CD8-positive, alpha-beta memory T cell (primary cell): ENCODE results near the gene MACROH2A1. TPM values are rescaled to one million over a fixed set of nuclear protein-coding genes. Genes with fewer than 3 reads are reported as not detected.
A peak's percentile ranks its signal among the peaks of the same experiment; 100 is the strongest.

Experiments used
- CTCF ChIA-PET: fragments of 350-600 bp; sonication (Branson Sonifier 250); formaldehyde crosslinking; loops from one replicate; lab custom pipeline; 2021; ENCODE audit warnings: antibody characterized with exemption; lab: Charles Lee
- POLR2A ChIA-PET: fragments of 350-600 bp; sonication (Branson Sonifier 250); formaldehyde crosslinking; loops from one replicate; lab custom pipeline; 2021; ENCODE audit warnings: antibody characterized with exemption; lab: Charles Lee
- DNase-seq, 5 donors: peaks; one replicate each; pipeline versions ENCODE4 v3.0.0 to v3.0.0-alpha.2; 2020 to 2022; ENCODE audit warnings: mixed read lengths in 1 of 5
- H3K27ac ChIP-seq: one replicate; pipeline ENCODE4 v1.7.0; 2013; ENCODE audit warnings: low read depth, mild to moderate bottlenecking, low read length, moderate library complexity
- H3K27me3 ChIP-seq: 2 replicates; pipeline ENCODE4 v1.7.0; 2013; ENCODE audit warnings: low read length, mild to moderate bottlenecking; ENCODE audit not compliant: insufficient read depth, poor library complexity, severe bottlenecking
- H3K36me3 ChIP-seq: 2 replicates; pipeline ENCODE4 v1.7.0; 2013; ENCODE audit warnings: mild to moderate bottlenecking, low read length, moderate library complexity; ENCODE audit not compliant: insufficient read depth
- H3K4me1 ChIP-seq: 2 replicates; pipeline ENCODE4 v1.7.0; 2013; ENCODE audit warnings: mild to moderate bottlenecking, low read length, moderate library complexity; ENCODE audit not compliant: insufficient read depth
- H3K4me3 ChIP-seq: 2 replicates; pipeline ENCODE4 v1.7.0; 2013; ENCODE audit warnings: mild to moderate bottlenecking, low read length
- H3K9me3 ChIP-seq: 2 replicates; pipeline ENCODE4 v1.7.0; 2013; ENCODE audit warnings: mild to moderate bottlenecking, low read length
- H3K27ac Mint-ChIP-seq, 8 donors: one replicate each; pipeline ENCODE4 v1.8.0; 2020 to 2021; ENCODE audit warnings: mixed read lengths in 8 of 8, mild to moderate bottlenecking in 6 of 8, inconsistent platforms in 3 of 8, moderate library complexity in 3 of 8
- H3K27me3 Mint-ChIP-seq, 2 donors: one replicate each; pipeline ENCODE4 v1.8.0; 2020 to 2021; ENCODE audit warnings: mixed read lengths in 2 of 2, mild to moderate bottlenecking in 1 of 2, moderate library complexity in 1 of 2
- H3K36me3 Mint-ChIP-seq, 3 donors: one replicate each; pipeline ENCODE4 v1.8.0; 2020 to 2021; ENCODE audit warnings: mixed read lengths in 3 of 3, inconsistent platforms in 1 of 3, mild to moderate bottlenecking in 1 of 3
- H3K4me1 Mint-ChIP-seq, 3 donors: one replicate each; pipeline ENCODE4 v1.8.0; 2020 to 2021; ENCODE audit warnings: mixed read lengths in 3 of 3, inconsistent platforms in 1 of 3, mild to moderate bottlenecking in 1 of 3
- H3K4me3 Mint-ChIP-seq, 7 donors: one replicate each; pipeline ENCODE4 v1.8.0; 2020 to 2021; ENCODE audit warnings: mixed read lengths in 7 of 7, mild to moderate bottlenecking in 6 of 7, moderate library complexity in 4 of 7, inconsistent platforms in 2 of 7
- H3K9me3 Mint-ChIP-seq, 5 donors: one replicate each; pipeline ENCODE4 v1.8.0; 2020 to 2022; ENCODE audit warnings: mixed read lengths in 5 of 5, mild to moderate bottlenecking in 3 of 5, moderate library complexity in 2 of 5, inconsistent platforms in 1 of 5
- polyA plus RNA-seq: library from polyadenylated mRNA; unstranded; fragments of 300-500 nt; fragmentation: Illumina TruSeq; gene quantifications from one replicate; pipeline ENCODE4 v1.2.3, GENCODE V29; 2021
- total RNA-seq, 2 experiments: library from RNA; stranded (reverse); gene quantifications; one replicate each; pipeline ENCODE4 v1.2.3, GENCODE V29; 2021

Gene MACROH2A1
- total and polyA plus RNA-seq, 3 experiments from 2014 or later, result 112 to 202 (median 199) TPM

DNA sequence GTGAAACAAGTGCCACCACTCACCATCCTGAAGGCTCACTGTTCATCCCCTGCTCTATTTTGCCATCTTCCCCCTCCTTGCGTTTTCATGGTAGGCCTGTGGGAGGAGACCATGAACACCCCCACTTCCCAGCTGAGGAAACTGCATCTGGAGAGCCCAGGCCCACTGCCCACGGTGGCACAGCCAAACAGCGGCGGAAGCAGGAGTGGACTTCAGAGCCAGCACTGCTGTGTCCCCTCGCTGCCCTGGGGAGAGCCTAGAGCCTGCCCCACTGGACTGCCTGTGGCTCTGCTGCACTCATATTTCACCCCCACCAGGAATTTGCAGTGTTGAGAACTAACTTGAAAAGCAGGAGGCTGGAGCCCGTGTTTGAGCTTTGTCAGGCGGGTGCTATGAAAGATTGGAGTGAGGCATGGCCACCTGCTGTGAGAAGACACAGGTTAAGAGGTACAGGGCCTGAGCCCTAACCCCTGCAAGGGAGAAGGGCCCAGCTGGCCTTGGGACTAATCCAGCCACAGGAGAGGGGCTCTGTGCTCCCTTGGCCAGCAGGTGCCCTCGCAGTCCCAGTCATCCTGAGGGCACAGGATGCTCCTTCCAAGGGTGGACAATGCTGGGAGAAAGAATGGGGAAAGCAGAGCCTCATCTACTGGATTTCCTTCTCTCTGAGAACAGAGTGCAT is 79.0 kb downstream of the MACROH2A1 start:
- Histone ChIP-seq H3K4me1 (peaks cover 6% of the 10 kb centered on the region), H3K27ac (no peak overlapping the region), H3K4me3 (no peak overlapping the region), H3K36me3 (no peaks in the 10 kb centered on the region), H3K27me3 (no peaks in the 10 kb centered on the region), H3K9me3 (no peaks in the 10 kb centered on the region)
- CTCF ChIA-PET, result no interaction called here
- DNase-seq, result no peak
- H3K4me3 Mint-ChIP-seq, result no peak overlapping the region
- peaks cover under 1 to 2% (median under 1%) of the 10 kb centered on the region in 3 donors for H3K4me1 Mint-ChIP-seq
- H3K9me3 Mint-ChIP-seq, result no peaks in the 10 kb centered on the region
- no peak overlapping the region for H3K27ac Mint-ChIP-seq
- POLR2A ChIA-PET, result no interaction called here
- H3K27me3 Mint-ChIP-seq, result no peaks in the 10 kb centered on the region
- no peaks in the 10 kb centered on the region for H3K36me3 Mint-ChIP-seq

- Histone ChIP-seq H3K4me1 (peaks cover under 1% of the 10 kb centered on the region), H3K9me3 (no peaks in the 10 kb centered on the region), H3K27me3 (no peaks in the 10 kb centered on the region), H3K27ac (no peak overlapping the region), H3K36me3 (no peaks in the 10 kb centered on the region), H3K4me3 (no peak overlapping the region)
- ChIA-PET POLR2A (no interaction called here), CTCF (no interaction called here)
- Mint-ChIP-seq H3K4me1 (no peaks in the 10 kb centered on the region), H3K27me3 (no peaks in the 10 kb centered on the region), H3K36me3 (no peaks in the 10 kb centered on the region), H3K9me3 (no peaks in the 10 kb centered on the region), H3K27ac (no peak overlapping the region), H3K4me3 (no peak overlapping the region)
- DNase-seq, result no peak
Observed at GRCh38 chr5:135319458-135319857, 79.6 kb downstream of the MACROH2A1 start.

DNA sequence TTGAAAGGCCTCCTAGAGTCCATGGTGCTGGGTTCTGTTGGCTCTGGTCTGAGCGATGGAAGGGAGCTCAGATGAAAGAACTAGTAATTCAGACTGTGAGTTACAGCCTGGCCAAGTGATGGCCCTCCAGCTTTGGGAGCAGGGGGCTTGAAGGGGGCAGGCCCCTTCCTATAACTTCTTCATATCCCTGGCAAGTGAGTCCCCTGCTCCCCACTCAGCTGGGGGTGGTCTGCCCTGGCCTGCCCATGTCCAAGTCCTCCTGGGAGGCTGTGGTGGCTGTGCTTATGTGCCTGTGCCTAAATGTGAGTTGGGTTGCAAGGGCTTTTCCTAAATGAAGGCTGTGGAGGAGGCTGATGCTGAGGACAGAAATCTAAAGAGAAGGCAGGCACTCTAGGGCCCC is 80.1 kb downstream of the MACROH2A1 start:
- no peaks in the 10 kb centered on the region for H3K4me1 ChIP-seq
- no peaks in the 10 kb centered on the region for H3K36me3 ChIP-seq
- ChIA-PET POLR2A (no interaction called here), CTCF (no interaction called here)
- H3K27me3 ChIP-seq, result no peaks in the 10 kb centered on the region
- H3K4me3 ChIP-seq, result no peak overlapping the region
- H3K4me1 Mint-ChIP-seq, result no peaks in the 10 kb centered on the region
- H3K9me3 ChIP-seq, result no peaks in the 10 kb centered on the region
- no peaks in the 10 kb centered on the region for H3K9me3 Mint-ChIP-seq
- H3K27ac ChIP-seq, result no peak overlapping the region
- H3K4me3 Mint-ChIP-seq, result no peak overlapping the region
- DNase-seq, result no peak
- H3K27ac Mint-ChIP-seq, result peak overlapping the region in 1 of 8 donors; percentile 40
- no peaks in the 10 kb centered on the region for H3K27me3 Mint-ChIP-seq
- no peaks in the 10 kb centered on the region for H3K36me3 Mint-ChIP-seq

GRCh38 chr5:135318037-135318436 is 81.0 kb downstream of the MACROH2A1 start:
- no peaks in the 10 kb centered on the region for H3K36me3 Mint-ChIP-seq

GRCh38 chr5:135317286-135317685 is 81.7 kb downstream of the MACROH2A1 start:
- ChIA-PET POLR2A (no interaction called here), CTCF (no interaction called here)
- no peaks in the 10 kb centered on the region for H3K36me3 Mint-ChIP-seq
- no peaks in the 10 kb centered on the region for H3K9me3 Mint-ChIP-seq
- peaks cover 0 to 4% (median 0%) of the 10 kb centered on the region in 3 donors for H3K4me1 Mint-ChIP-seq
- no peak overlapping the region for H3K4me3 Mint-ChIP-seq
- H3K27ac Mint-ChIP-seq, result no peak overlapping the region
- Histone ChIP-seq H3K9me3 (no peaks in the 10 kb centered on the region), H3K27ac (no peak overlapping the region), H3K4me3 (no peak overlapping the region), H3K36me3 (no peaks in the 10 kb centered on the region), H3K27me3 (no peaks in the 10 kb centered on the region), H3K4me1 (no peaks in the 10 kb centered on the region)
- DNase-seq, result no peak
- H3K27me3 Mint-ChIP-seq, result no peaks in the 10 kb centered on the region

More at GRCh38 chr5:135318037-135318436, 81.0 kb downstream of the MACROH2A1 start:
- H3K27me3 Mint-ChIP-seq, result no peaks in the 10 kb centered on the region
- ChIA-PET POLR2A (no interaction called here), CTCF (no interaction called here)
- H3K36me3 ChIP-seq, result no peaks in the 10 kb centered on the region
- H3K9me3 Mint-ChIP-seq, result no peaks in the 10 kb centered on the region
- peaks cover 0 to 4% (median 0%) of the 10 kb centered on the region in 3 donors for H3K4me1 Mint-ChIP-seq
- no peaks in the 10 kb centered on the region for H3K9me3 ChIP-seq
- H3K4me3 ChIP-seq, result no peak overlapping the region
- H3K27ac Mint-ChIP-seq, result no peak overlapping the region
- H3K4me3 Mint-ChIP-seq, result peak overlapping the region in 1 of 7 donors; percentile 21
- no peaks in the 10 kb centered on the region for H3K4me1 ChIP-seq
- no peak for DNase-seq
- H3K27me3 ChIP-seq, result no peaks in the 10 kb centered on the region
- H3K27ac ChIP-seq, result no peak overlapping the region

- Mint-ChIP-seq H3K4me1 (peaks cover 0 to 4% (median 0%) of the 10 kb centered on the region in 3 donors), H3K4me3 (no peak overlapping the region), H3K27me3 (no peaks in the 10 kb centered on the region), H3K9me3 (no peaks in the 10 kb centered on the region), H3K27ac (peak overlapping the region in 2 of 8 donors; percentile 13 to 86), H3K36me3 (no peaks in the 10 kb centered on the region)
- H3K9me3 ChIP-seq, result no peaks in the 10 kb centered on the region
- H3K27me3 ChIP-seq, result no peaks in the 10 kb centered on the region
- no peak overlapping the region for H3K27ac ChIP-seq
- DNase-seq, result no peak
- ChIA-PET POLR2A (interaction anchor here (0.6 kb wide), 1 partner anchor 14 kb away, joined by 3 read pairs; no protein-coding TSS in a partner anchor), CTCF (no interaction called here)
- no peaks in the 10 kb centered on the region for H3K36me3 ChIP-seq
- no peaks in the 10 kb centered on the region for H3K4me1 ChIP-seq
- H3K4me3 ChIP-seq, result no peak overlapping the region
Observed at GRCh38 chr5:135315386-135315785, 83.6 kb downstream of the MACROH2A1 start.

GRCh38 chr5:135313946-135314345 is 85.1 kb downstream of the MACROH2A1 start:
- no peaks in the 10 kb centered on the region for H3K9me3 Mint-ChIP-seq
- DNase-seq, result no peak
- no peak overlapping the region for H3K27ac ChIP-seq
- H3K9me3 ChIP-seq, result no peaks in the 10 kb centered on the region
- ChIA-PET POLR2A (no interaction called here), CTCF (no interaction called here)
- no peaks in the 10 kb centered on the region for H3K36me3 Mint-ChIP-seq
- peaks cover 5% of the 10 kb centered on the region for H3K4me1 ChIP-seq
- no peaks in the 10 kb centered on the region for H3K27me3 ChIP-seq
- peaks cover 0 to 4% (median 0%) of the 10 kb centered on the region in 3 donors for H3K4me1 Mint-ChIP-seq
- no peaks in the 10 kb centered on the region for H3K36me3 ChIP-seq
- no peak overlapping the region for H3K4me3 Mint-ChIP-seq
- no peak overlapping the region for H3K4me3 ChIP-seq
- H3K27me3 Mint-ChIP-seq, result peaks cover 0 to 5% of the 10 kb centered on the region in 2 donors
- peak overlapping the region in 1 of 8 donors; percentile 36 for H3K27ac Mint-ChIP-seq

DNA sequence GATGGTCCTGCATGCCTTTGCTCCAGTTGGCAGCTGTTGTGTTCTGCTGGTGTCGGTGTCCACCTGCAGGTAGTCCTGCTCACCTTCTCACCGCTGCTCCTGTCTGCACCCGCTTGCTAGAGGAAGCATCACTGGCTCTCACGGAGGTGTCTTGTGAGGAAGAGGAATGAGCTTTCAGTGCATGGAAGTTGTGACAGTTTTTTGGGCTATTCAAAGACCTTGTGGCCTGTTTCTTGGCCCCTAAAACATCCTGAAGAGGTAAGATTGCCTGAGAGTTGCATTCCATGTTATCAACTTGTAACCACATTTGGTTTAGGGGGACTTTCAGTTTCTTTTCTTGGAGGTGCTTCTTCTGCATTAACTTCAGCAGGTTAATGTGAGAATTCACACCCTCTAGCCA is 85.6 kb downstream of the MACROH2A1 start:
- H3K4me3 ChIP-seq, result no peak overlapping the region
- H3K9me3 Mint-ChIP-seq, result no peaks in the 10 kb centered on the region
- ChIA-PET POLR2A (no interaction called here), CTCF (no interaction called here)
- H3K4me3 Mint-ChIP-seq, result peak overlapping the region in 1 of 7 donors; percentile 19
- no peak overlapping the region for H3K27ac ChIP-seq
- no peaks in the 10 kb centered on the region for H3K27me3 ChIP-seq
- no peak for DNase-seq
- H3K27me3 Mint-ChIP-seq, result peaks cover 0 to 10% of the 10 kb centered on the region in 2 donors
- peak overlapping the region in 1 of 8 donors; percentile 22 for H3K27ac Mint-ChIP-seq
- H3K9me3 ChIP-seq, result no peaks in the 10 kb centered on the region
- H3K4me1 ChIP-seq, result peaks cover 5% of the 10 kb centered on the region
- no peaks in the 10 kb centered on the region for H3K36me3 ChIP-seq
- peaks cover 0 to 4% (median 0%) of the 10 kb centered on the region in 3 donors for H3K4me1 Mint-ChIP-seq
- no peaks in the 10 kb centered on the region for H3K36me3 Mint-ChIP-seq
